OCI-M2 (cell line): Measurements from ENCODE around the gene SNHG17.
"Not testable (repeated sequence)": the region's sequence is repeated elsewhere in the genome, so short reads cannot be mapped to it uniquely, and the experiment has no call there.

Experiments
- DNase-seq: peaks from one replicate; lab custom pipeline; 2025; ENCODE audit not compliant: unreplicated experiment; lab: John Stamatoyannopoulos, UW

Gene SNHG17

DNA sequence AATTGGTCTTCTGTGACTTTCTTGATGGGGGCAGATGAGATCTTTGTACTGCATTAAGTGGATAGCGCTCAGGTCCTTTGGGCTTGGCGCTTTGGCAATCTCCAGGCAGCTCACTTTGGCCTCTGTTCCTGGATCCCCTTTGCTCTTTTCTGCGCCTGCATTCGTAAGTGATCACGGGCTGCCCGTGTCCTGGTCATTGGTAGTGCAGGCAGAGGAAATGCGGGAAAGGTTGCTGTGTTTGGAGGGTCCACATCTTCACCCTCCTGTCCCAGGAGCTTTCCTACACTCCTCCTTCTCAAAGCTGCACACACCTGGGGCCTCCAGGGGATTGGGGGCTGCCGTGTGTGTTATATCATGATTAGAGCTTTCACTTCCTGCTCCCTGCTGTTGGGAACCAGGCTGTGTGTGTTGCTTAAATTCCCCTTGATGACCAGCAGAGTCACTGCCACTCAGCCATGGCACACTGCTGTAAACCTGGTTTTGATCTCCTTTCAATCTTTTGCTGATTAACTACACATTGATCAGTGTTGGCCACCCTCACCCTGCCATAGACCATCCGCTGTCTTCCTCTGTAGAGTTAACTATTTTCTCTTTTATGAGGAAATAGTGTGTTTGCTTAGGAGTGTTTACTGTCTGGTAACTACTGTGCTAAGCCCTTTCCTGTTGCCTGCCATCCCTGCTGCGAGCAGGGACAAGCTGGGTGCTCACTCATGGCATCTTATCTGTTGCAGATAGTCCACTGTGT is 13.0 kb upstream of the SNHG17 start:
- DNase-seq = no peak

DNA sequence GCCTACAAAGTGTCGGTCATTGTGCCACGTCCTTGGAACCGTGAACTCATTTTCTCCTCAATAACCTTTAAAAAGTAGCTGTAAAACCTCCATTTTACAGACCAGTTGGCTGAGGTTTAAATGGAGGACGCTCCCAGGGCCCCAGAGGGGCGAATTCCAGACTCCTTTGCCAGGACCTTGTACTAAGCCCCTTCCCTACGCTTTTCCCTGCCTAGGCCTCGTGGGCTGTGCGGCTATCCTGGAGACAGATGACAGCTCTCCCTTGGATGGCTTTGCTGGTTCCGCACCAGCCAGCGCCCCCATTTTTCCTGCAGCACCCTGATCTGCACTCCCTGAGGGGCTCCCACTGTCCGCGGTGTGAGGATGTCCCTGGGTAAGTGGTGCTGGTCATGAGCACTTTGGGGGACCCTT is 12.1 kb upstream of the SNHG17 start:
- DNase-seq = no peak

DNA sequence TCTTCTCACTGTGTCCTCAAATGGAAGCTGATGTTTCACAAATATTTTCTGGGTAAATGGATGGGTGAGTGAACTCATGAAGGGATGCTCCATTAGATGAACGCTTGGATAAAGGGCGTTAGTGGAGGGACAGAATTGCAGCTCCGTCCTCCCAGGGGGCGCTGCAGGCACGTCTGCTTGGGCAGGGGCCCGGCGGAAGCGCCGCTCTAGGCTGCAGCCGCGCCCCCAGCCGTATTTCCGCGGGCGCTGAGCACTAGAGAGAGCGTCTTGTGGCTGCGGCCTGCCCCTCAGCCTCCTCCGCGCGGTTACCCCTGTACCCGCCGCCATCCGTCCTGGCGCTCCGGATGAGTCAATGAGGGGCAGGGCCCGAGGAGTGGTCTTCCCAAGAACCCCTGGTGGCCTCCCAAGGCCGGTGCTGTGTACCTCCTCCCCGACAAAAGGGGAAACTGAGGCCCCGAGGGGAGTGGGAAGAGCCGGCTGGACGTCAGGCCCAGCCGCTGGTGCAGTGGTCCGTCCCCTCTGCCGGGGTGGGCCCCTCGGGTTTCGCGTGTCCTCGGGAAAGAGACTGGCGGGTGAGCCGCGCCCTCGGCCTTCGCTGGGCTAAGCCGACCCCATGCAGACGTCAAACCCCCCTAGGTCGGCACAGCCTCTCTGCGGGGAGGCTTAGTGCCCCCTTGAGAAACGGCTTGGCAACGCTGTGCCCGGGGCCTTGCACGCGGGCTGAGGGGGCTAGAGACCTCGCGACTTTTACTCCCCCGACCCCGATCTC is 11.5 kb upstream of the SNHG17 start:
- DNase-seq = peak; percentile 77

DNA sequence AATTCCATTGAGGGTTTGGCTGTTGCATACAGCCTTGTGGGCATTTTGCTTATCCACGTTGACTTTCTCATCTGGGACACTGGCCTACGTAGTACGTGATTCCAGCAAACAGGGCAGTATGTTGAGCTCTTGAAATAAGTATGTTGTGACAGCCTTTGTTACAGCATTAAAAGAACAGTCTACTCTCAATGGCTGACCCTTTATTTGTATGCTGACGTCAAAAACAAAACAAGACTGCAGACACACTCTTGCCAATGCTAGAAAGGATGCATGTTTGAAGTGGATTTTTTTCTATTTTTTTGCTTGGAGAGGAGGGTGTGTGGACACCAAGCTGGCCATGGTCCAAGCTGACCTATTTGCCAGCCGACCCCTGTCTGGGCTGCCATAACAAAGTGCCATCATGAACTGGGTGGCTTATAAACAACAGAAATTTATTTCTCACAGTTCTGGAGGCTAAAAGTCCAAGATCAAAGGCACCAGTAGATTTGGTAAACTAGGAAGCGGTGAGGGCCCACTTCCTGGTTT is 10.8 kb upstream of the SNHG17 start:
- DNase-seq = no peak

DNA sequence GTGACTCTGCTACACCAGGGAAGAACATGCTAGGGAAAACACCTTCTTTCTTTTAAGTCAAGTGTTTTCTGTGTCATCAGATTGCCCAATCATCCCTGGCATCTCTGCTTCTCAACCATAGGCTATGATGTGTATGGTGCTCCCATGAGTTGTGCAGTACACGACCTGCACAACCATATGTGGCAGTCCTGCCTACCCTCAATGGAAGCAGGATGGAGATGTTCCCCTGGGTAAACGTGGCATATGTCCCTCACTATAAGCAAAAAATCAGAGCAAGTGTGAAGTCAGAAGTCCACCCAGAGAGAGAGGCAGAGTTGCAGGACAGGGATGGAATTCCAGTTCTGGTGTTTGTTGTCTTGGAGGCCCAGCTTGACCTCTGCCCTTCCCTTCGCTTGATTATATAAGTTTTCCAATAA is 10.3 kb upstream of the SNHG17 start:
- DNase-seq = no peak

DNA sequence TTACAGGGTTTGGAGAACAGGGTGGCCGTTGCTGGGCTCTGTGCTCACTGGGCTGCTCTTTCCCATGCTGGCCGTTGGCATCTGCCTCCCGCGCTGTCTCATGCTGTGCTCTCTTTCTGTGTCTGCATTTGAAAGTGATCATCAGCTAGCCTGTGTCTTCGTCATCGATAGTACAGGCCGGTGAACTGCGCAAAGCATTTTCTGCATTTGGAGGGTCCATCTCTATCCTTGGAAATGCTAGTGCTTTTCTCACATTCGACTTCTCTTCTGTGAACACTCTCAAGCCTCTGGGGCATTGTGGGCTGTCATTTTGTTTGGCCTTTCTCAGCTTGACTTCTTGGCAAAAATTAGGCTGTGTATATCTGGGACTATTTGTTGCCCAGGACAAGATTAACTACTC is 6.8 kb upstream of the SNHG17 start:
- DNase-seq = no peak

DNA sequence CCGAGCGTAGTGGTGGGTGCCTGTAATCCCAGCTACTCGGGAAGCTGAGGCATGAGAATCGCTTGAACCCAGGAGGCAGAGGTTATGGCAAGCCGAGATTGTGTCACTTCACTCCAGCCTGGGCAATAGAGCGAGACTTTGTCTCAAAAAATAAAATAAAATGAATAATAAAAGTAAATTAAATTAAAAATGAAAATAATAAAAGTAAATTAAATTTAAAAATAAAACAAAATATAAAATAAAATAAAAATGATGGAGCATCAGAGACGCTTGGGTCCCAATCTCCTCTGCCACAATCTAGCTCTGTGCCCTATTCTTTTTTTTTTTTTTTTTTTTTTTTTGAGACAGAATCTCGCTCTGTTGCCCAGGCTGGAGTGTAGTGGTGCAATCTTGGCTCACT is 6.0 kb upstream of the SNHG17 start:
- DNase-seq = not testable (repeated sequence)

DNA sequence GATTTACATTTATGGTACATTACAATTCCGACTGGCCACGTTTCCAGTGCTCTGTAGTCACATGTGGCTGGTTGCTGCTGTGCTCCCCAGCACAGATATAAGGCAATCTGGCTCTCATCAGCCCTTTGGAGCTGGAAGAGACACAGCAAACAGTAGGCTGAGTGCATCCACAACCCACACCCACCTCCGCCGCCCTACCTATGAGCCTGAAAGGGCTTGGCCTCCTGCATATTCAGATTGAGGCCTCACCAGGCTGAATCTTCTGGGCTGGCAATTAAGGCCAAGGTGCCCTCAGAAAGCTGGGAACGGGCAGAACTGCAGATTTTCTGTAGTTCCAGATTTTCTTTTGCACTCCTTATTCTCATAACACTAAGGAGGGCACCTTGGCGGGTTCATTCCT is 2.7 kb upstream of the SNHG17 start:
- DNase-seq = no peak

DNA sequence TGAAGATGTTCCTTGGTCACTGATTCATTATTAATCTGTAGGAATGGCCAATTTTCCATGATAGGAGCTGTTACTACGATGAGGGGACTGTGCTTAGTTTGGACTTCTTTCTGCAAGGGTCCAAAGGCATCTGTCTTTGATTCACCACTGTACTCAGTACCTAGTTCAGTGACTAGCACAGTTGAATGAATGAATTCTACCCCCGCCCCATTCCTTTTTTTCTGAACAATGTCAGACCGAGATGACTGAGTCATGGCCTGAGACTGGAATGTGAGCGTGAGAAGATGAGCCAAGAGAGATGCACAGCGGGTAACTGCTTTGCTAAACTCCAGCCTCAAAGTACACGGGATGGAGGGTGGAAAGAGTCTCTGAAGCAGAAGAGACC is 419 bp upstream of the SNHG17 start:
- DNase-seq = no peak

DNA sequence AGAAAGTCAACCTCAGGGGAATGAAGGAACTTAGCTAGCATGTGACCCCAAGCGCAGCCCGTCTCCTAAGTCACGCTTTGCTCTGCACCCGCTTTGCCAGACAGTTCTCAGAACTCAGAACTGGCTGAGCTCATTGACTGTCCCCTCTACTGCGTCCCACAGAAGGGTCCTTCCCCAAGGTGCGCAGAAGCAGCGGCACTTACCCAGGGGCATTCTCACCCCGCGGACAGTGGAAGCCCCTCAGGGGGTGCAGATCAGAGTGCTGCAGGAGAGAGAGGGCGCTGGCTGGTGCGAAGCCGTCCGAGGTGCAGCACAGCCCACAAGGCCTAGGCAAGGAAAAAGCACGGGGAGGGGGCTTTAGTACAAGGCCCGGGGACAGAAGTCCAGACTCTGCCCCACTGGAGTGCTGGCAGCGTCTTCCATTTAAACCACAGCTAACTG is 807 bp downstream of the SNHG17 start:
- no peak for DNase-seq

DNA sequence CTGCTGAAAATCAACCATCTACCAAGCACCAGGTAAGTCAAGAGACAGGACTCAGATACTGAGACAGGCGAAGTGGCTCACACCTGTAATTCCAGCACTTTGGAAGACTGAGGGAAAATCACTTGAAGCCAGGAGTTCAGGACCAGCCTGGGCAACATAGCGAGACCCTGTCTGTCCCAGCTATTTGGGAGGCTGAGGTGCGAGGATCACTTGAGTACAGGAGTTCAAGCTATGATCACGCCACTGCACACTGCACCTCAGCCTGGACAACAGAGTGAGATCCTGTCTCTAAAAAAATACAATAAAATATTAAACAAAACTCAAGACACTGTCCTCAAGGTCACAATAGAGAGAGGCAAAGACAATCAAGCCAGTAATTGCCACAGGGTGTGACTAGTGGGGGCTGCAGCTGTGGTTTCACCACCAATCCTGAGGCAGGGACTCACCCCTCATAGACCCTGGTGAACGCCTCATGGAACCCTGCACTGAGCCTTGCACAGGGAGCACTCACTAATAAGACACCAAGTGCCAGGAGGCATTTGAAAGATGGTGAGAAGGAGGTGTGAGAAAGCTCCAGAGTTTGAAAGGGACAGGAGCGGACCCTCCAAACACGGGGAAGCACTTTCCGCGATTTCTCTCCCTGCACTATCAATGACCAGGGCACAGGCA is 1.7 kb downstream of the SNHG17 start:
- no peak for DNase-seq

DNA sequence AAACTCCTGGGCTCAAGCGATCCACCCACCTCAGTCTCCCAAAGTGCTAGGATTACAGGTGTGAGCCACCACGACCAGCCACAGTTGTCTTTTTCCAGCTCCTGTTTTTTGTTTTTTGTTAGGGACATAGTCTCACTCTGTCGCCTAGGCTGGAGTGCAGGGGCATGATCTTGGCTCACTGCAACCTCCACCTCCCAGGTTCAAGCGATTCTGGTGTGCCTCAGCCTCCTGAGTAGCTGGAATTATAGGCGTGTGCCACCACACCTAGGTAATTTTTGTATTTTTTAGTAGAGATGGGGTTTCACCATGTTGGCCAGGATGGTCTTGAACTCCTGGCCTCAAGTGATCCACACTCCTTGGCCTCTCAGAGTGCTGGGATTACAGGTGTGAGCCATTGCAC is 2.3 kb downstream of the SNHG17 start:
- DNase-seq = not testable (repeated sequence)

DNA sequence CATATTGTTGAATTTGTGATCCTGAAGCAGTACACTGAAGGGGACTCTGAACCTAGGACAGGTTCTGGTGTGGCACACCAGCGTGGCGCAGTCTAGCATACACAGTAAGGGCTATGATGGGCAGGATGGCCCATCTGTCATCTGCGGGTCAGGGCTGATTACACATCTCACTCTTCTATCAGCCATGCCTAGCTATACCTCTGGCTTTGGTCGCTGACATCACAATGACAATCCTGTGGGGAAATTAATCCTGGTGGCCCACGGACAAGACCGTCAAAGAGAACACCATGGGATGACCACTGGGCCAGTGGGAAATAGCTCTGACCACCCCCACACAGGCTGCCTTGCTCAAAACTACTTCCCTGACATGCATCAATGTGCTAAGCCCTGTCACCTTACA is 2.8 kb downstream of the SNHG17 start:
- no peak for DNase-seq

DNA sequence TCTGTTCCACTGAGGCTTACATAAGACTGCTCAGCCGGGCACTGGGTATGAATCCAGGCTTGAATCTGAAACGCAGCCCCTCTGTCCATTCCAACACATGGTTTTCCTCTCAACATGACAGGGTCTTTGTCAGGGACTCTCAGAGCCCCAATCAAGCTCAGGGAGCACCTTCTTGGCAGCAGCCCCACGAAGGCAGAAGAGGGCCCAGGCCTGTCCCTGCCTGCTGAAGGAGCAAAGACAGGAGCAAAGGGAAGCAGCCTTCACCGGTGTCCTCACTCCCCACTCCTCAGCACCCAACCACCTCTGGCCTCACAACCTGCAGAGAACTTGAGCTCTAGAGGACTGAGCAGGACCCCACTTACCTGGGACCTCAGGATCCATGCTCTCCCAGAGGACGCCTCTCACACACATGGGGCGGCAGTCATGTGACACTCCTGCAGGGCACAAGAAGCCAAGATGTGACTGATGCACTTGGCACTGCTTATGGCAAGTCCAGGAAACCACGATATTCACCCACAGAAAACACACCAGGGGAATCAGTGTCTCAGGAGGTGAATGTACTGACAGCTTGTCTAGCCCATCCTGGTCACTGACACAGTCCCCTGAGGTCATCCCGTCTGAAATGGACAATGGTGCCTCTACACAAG is 4.3 kb downstream of the SNHG17 start:
- no peak for DNase-seq

DNA sequence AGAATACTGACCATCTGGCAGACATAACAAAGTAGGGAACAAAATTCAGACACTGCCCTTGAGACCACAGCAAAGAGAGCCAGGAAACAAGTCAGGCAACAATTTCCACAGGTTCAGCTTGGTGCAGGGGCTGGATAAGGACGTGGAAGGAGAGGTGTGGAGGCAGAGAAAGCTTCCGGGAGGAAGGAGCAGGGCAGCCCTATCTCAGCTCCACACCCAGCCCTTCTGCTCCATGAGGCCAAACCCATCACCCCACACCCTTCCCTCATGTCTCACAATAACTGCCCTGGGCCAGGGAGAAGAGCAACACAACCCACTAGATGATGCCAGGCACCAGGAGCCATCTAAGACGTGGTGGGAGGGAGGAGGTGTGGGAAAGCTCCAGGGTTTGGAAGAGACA is 5.8 kb downstream of the SNHG17 start:
- no peak for DNase-seq

DNA sequence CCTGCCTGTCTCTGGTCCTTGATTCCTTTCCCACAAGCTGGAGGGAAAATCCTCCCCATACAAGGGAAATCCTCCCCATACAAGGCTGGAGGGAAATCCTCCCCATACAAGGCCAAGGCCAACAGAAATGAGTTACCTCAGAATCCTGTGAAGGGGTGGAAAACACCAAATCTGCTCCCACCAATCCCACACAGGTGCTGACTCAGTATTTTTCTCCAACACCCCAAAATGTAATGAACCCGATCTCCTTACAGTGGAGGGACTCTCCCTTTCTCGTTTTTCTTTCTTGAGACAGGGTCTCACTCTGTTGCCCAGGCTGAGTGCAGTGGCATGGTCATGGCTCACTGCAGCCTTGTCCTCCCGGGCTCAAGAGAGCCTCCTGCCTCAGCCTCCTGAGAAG is 6.3 kb downstream of the SNHG17 start:
- DNase-seq = no peak

DNA sequence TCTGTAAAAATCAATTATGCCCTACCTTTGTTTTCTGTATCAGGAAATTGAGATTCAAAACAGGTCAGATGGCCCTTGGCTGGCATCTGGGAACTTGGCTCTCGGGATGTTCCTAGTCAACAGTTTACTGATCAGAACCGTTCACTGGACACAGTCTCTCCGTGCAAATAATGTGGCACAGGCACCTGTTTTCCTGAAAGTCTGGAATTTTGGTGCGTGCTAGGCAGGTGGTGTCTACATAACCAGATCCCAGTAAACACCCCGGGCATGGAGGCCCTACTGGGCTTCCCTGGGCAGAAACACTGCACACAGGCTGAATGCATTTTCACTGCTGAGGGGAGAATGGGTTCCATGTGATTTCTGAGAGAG is 7.5 kb downstream of the SNHG17 start:
- DNase-seq = no peak

DNA sequence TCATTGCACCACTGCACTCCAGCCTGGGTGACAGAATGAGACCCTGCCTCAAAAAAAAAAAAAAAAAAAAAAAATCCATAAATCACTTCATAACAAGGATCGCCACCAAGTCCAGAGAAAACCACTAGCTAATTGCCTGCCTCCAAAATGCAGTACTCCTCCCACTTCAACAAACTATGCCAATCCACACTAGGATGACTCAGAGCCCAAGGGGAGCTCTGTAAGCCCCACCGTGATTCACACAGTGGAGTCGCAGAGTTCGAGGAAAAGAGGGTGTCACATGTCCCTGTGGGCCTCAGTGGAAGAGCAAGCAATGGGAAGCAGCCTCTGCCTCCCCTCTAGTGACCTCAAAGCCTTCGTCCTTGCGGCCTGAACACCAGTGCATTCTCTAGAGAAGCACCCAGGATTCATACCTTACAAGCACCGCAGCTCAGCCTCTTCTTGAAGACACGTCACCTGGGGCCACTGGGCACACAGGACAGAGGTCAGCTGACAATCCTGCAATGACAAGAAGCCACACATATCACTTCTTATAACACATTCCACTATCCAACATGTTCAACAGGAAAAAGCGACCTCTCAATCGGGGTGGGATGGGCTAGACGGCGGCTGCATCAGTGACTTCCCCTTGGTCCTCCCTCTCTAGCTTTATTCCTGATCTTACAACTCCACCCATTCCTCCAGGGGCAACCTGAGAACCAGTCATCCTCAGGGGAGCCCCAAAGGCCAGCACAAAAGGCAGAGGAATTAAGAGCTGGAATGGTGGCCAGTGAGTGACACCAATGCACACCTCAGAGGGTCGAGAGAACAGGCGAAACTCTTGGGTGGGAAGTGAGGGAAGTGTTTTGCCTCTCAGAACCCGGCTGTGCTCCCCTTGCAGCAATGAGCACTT is 8.9 kb downstream of the SNHG17 start:
- DNase-seq = no peak

DNA sequence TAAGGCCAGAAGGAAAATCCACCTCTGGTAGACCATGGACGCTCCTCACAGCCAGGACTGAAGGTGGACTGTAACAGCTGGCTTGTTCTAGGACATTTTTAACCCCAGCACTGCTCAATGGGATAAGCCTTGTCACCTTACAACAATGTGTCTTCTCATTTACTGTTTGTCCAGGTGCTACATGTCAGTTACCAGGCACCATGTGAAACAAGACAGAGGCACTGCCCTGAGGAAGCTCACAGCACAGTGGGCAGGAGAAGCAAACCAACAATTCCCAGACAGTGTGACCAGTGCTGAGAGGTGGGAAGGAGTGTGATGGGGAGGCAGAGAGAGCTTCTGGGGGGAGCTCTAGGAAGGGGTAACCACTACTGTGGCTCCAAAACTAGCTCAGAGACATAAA is 10.7 kb downstream of the SNHG17 start:
- DNase-seq = no peak

DNA sequence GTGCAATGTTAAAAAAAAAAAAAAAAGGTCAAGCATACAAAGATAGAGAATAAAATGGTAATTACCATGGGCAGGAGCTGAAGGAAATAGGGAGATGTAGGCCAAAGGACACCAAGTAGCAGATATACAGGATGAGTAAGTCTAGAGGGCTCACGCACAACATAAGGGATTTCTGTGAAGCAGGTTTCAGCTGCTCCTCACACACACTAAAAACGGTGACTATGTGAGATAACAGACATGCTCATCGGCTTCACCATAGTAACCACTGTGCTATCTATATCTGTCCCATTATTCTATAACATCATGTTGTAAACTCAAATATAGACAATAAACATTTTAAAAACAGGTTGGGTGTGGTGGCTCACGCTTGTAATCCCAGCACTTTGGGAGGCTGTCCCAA is 11.6 kb downstream of the SNHG17 start:
- DNase-seq = no peak
